Liver (tissue), 9 donors: ENCODE measurements around the gene CD276. TPM values are rescaled to one million over a fixed set of nuclear protein-coding genes. Genes with fewer than 3 reads are reported as not detected.

Experiments used
- DNase-seq: peaks from one replicate; pipeline ENCODE4 v3.0.0-alpha.2; 2017; ENCODE audit warnings: low spot score
- H3K27ac ChIP-seq, 2 donors: one replicate each; pipeline ENCODE4 v1.7.0; 2013; ENCODE audit warnings: inconsistent platforms in 2 of 2, low read length in 2 of 2, control low read depth in 1 of 2, low read depth in 1 of 2, mild to moderate bottlenecking in 1 of 2
- H3K27me3 ChIP-seq, 4 donors: one replicate each; pipeline versions ENCODE4 v1.6.1 to v1.7.0; 2013; ENCODE audit warnings: low read length in 3 of 4, inconsistent platforms in 1 of 4, mild to moderate bottlenecking in 1 of 4, moderate library complexity in 1 of 4; ENCODE audit not compliant: control insufficient read depth in 4 of 4, insufficient read depth in 4 of 4
- H3K36me3 ChIP-seq, 4 donors: one replicate each; pipeline versions ENCODE4 v1.6.1 to v1.7.0; 2013; ENCODE audit warnings: low read length in 3 of 4, mild to moderate bottlenecking in 3 of 4, low read depth in 1 of 4, moderate library complexity in 1 of 4; ENCODE audit not compliant: control insufficient read depth in 4 of 4, insufficient read depth in 3 of 4
- H3K4me1 ChIP-seq, 4 donors: one replicate each; pipeline versions ENCODE4 v1.6.1 to v1.7.0; 2013; ENCODE audit warnings: low read length in 3 of 4, mild to moderate bottlenecking in 3 of 4, moderate library complexity in 1 of 4; ENCODE audit not compliant: control insufficient read depth in 4 of 4, insufficient read depth in 4 of 4
- H3K4me3 ChIP-seq, 3 donors: one replicate each; pipeline versions ENCODE4 v1.6.1 to v1.7.0; 2013; ENCODE audit warnings: low read length in 3 of 3, control low read depth in 1 of 3, low read depth in 1 of 3, mild to moderate bottlenecking in 1 of 3
- H3K9ac ChIP-seq, 2 donors: one replicate each; pipeline ENCODE4 v1.7.0; 2013; ENCODE audit warnings: low read length in 2 of 2, mild to moderate bottlenecking in 2 of 2, moderate library complexity in 2 of 2, control low read depth in 1 of 2, low read depth in 1 of 2
- H3K9me3 ChIP-seq, 4 donors: one replicate each; pipeline versions ENCODE4 v1.6.1 to v1.7.0; 2013; ENCODE audit warnings: low read length in 3 of 4; ENCODE audit not compliant: control insufficient read depth in 4 of 4
- ATF3 ChIP-seq: IDR thresholded peaks from 2 replicates; pipeline ENCODE4 v1.6.1; 2016; ENCODE audit warnings: antibody characterized with exemption
- CTCF ChIP-seq: fragments of 150-350 bp; IDR thresholded peaks from 2 replicates; pipeline ENCODE4 v1.5.1; 2017; ENCODE audit warnings: improper control_type of control experiment, low read depth, low read length; ENCODE audit not compliant: missing input control
- FOXA2 ChIP-seq: IDR thresholded peaks from 2 replicates; pipeline ENCODE4 v1.6.1; 2016; ENCODE audit warnings: antibody characterized with exemption
- GABPA ChIP-seq, 2 donors: IDR thresholded peaks in 1 of 2; conservative IDR thresholded peaks in 1 of 2; 2 replicates each; pipeline ENCODE4 v1.6.1; 2016; ENCODE audit warnings: antibody characterized with exemption in 2 of 2, mild to moderate bottlenecking in 1 of 2, moderate library complexity in 1 of 2
- HNF4A ChIP-seq, 2 donors: conservative IDR thresholded peaks; 2 replicates each; pipeline ENCODE4 v1.6.1; 2016; ENCODE audit warnings: antibody characterized with exemption in 2 of 2, mild to moderate bottlenecking in 2 of 2
- HNF4G ChIP-seq: IDR thresholded peaks from 2 replicates; pipeline ENCODE4 v1.6.1; 2016; ENCODE audit warnings: antibody characterized with exemption
- JUND ChIP-seq, 2 donors: IDR thresholded peaks; 2 replicates each; pipeline ENCODE4 v1.6.1; 2016; ENCODE audit warnings: antibody characterized with exemption in 2 of 2
- MAX ChIP-seq: IDR thresholded peaks from 2 replicates; pipeline ENCODE4 v1.6.1; 2016; ENCODE audit warnings: antibody characterized with exemption
- NR2F2 ChIP-seq: IDR thresholded peaks from 2 replicates; pipeline ENCODE4 v1.6.1; 2016; ENCODE audit warnings: antibody characterized with exemption
- RAD21 ChIP-seq, 2 donors: IDR thresholded peaks; 2 replicates each; pipeline ENCODE4 v1.6.1; 2016; ENCODE audit warnings: antibody characterized with exemption in 2 of 2, mild to moderate bottlenecking in 2 of 2
- REST ChIP-seq: IDR thresholded peaks from 2 replicates; pipeline ENCODE4 v1.6.1; 2016; ENCODE audit warnings: antibody characterized with exemption, mild to moderate bottlenecking
- SP1 ChIP-seq: IDR thresholded peaks from 2 replicates; pipeline ENCODE4 v1.6.1; 2018; ENCODE audit warnings: antibody characterized with exemption, mild to moderate bottlenecking
- TAF1 ChIP-seq: conservative IDR thresholded peaks from 2 replicates; pipeline ENCODE4 v1.6.1; 2016; ENCODE audit warnings: antibody characterized with exemption, mild to moderate bottlenecking
- YY1 ChIP-seq: IDR thresholded peaks from 2 replicates; pipeline ENCODE4 v1.6.1; 2016; ENCODE audit warnings: antibody characterized with exemption, mild to moderate bottlenecking
- ZBTB33 ChIP-seq: IDR thresholded peaks from 2 replicates; pipeline ENCODE4 v1.6.1; 2016; ENCODE audit warnings: antibody characterized with exemption
- WGBS: extraction: QIAGEN DNeasy Blood & Tissue Kit; methylation state at CpG from one replicate; pipeline ENCODE4 v1.1.7; 2013; 5-methylcytosine and 5-hydroxymethylcytosine counted together
- polyA plus RNA-seq, 2 donors: library from polyadenylated mRNA; stranded (reverse) in 1 of 2; unstranded in 1 of 2; fragments of 200-250 nt in 1 of 2; fragments of >200 nt in 1 of 2; fragmentation: Nextera tagmentation in 1 of 2; extraction: Ambion mirVana in 1 of 2; gene quantifications; one replicate each; pipeline versions ENCODE4 v1.2.1 to v1.2.3, GENCODE V29; 2013 to 2015
- total RNA-seq, 2 donors: library from RNA; depleted of rRNA; stranded (reverse); fragments of >200 nt; gene quantifications; one replicate each; pipeline ENCODE4 v1.2.3, GENCODE V29; 2014
- donor health status: healthy.
- donor health status: healthy.
- donor health status: healthy.
- donor health status: healthy.
- donor health status: healthy.

Gene CD276
- total and polyA plus RNA-seq, 4 donors = 12.9 to 37.9 (median 25.1) TPM

GRCh38 chr15:73674587-73674986, 9.6 kb upstream of the CD276 start:
- Histone ChIP-seq H3K27me3 (peaks cover 0 to 2% (median 0%) of the 10 kb centered on the region in 4 donors), H3K9me3 (no peaks in the 10 kb centered on the region), H3K9ac (no peak overlapping the region), H3K27ac (no peak overlapping the region), H3K4me3 (no peak overlapping the region), H3K36me3 (no peaks in the 10 kb centered on the region), H3K4me1 (peaks cover 0 to 3% (median under 1%) of the 10 kb centered on the region in 4 donors)
- no peak for DNase-seq
- 91% methylated on average over 1 of the region's 1 CpG for WGBS
- no peak for TF ChIP-seq ATF3
- TF ChIP-seq HNF4G = no peak
- no peak for TF ChIP-seq ZBTB33
- TF ChIP-seq SP1 = no peak
- TF ChIP-seq HNF4A (conservative IDR thresholded peaks at IDR 0.05) = no peak
- no peak for TF ChIP-seq REST
- TF ChIP-seq NR2F2 = no peak
- no peak for TF ChIP-seq FOXA2
- no peak for TF ChIP-seq CTCF
- TF ChIP-seq GABPA (IDR thresholded peaks at IDR 0.05 in 1 of 2, conservative IDR thresholded peaks at IDR 0.05 in 1 of 2) = no peak
- no peak for TF ChIP-seq MAX
- no peak for TF ChIP-seq YY1
- TF ChIP-seq TAF1 = no peak
- no peak for TF ChIP-seq JUND (IDR thresholded peaks at IDR 0.05)

GRCh38 chr15:73677146-73677607, 7.0 kb upstream of the CD276 start:
- 45% methylated on average over 5 of the region's 5 CpGs for WGBS
- TF ChIP-seq SP1 = no peak
- TF ChIP-seq RAD21 (IDR thresholded peaks at IDR 0.05) = peak; percentile 90 to 97
- no peak for TF ChIP-seq TAF1
- TF ChIP-seq YY1 = peak; percentile 69
- no peak for TF ChIP-seq HNF4A (conservative IDR thresholded peaks at IDR 0.05)
- no peak for TF ChIP-seq ZBTB33
- no peak for TF ChIP-seq ATF3
- TF ChIP-seq CTCF = peak; percentile 93
- DNase-seq = peak; percentile 58
- no peaks in the 10 kb centered on the region for H3K9me3 ChIP-seq
- H3K36me3 ChIP-seq = no peaks in the 10 kb centered on the region
- H3K4me3 ChIP-seq = no peak overlapping the region
- peaks cover 0 to 3% (median under 1%) of the 10 kb centered on the region in 4 donors for H3K4me1 ChIP-seq
- H3K27me3 ChIP-seq = no peaks in the 10 kb centered on the region
- no peak overlapping the region for H3K9ac ChIP-seq
- no peak overlapping the region for H3K27ac ChIP-seq
